ENCODE measurements around the gene NDST1. TPM values are rescaled to one million over a fixed set of nuclear protein-coding genes. Genes with fewer than 3 reads are reported as not detected.

The NDST1 gene
- total and polyA plus RNA-seq, 10 of the 15 experiments (the other 5 are each of a cell fraction or from before 2014, with no cell fraction given): 0.20 to 53.5 (median 12.9) TPM

GRCh38 chr5:150510460-150511263 lies 2.7 kb downstream of the NDST1 start:
- no peak for DNase-seq (ENCODE audit: low read depth, low spot score)
- Histone ChIP-seq H2AFZ (ENCODE audit: control insufficient read depth, low read depth, low read length) (no peak overlapping the region), H3K79me2 (ENCODE audit: control insufficient read depth, insufficient read depth, low read length) (peaks cover 2% of the 10 kb centered on the region), H3K36me3 (ENCODE audit: control insufficient read depth in 2 of 2, insufficient read depth in 2 of 2, low read length in 1 of 2) (peaks cover 0 to 6% of the 10 kb centered on the region in 2 experiments; a peak in 2 of 4 replicates), H3K9ac (ENCODE audit: control insufficient read depth, insufficient read depth, low read length) (no peak overlapping the region), H3K4me1 (ENCODE audit: control insufficient read depth, insufficient read depth, low read length) (no peaks in the 10 kb centered on the region), H4K20me1 (ENCODE audit: control insufficient read depth, insufficient read depth) (no peaks in the 10 kb centered on the region), H3K4me2 (ENCODE audit: control insufficient read depth, insufficient read depth) (no peak overlapping the region), H3K4me3 (no peak overlapping the region), H3K9me3 (replicated peaks; ENCODE audit: control insufficient read depth, insufficient read depth, low read length) (no peaks in the 10 kb centered on the region), H3K27ac (ENCODE audit: control insufficient read depth, insufficient read depth) (no peak overlapping the region), H3K27me3 (replicated peaks in 1 of 2; ENCODE audit: control insufficient read depth in 2 of 2, insufficient read depth in 2 of 2, low read length in 1 of 2) (no peaks in the 10 kb centered on the region)
- CTCF ChIA-PET: interaction anchor here (1.2 to 1.7 kb wide), 3 partner anchors 9 to 51 kb away, joined by 3 to 4 read pairs (median 3); no protein-coding TSS in a partner anchor
- POLR2A ChIA-PET: interaction anchor here (0.8 kb wide), 1 partner anchor 31 kb away, joined by 3 read pairs; no protein-coding TSS in a partner anchor
- in situ Hi-C loops (cut with MboI): no loop called here
- SMC1A ChIA-PET (ENCODE audit: uncharacterized antibody, unreplicated experiment): interaction anchor here (0.5 to 1.2 kb wide), 3 partner anchors 10 to 145 kb away, joined by 3 to 4 read pairs (median 3); no protein-coding TSS in a partner anchor
- TF ChIP-seq NFYB (IDR thresholded peaks at IDR 0.05; ENCODE audit: insufficient read depth, low read depth, low read length) (no peak), MEF2A (IDR thresholded peaks at IDR 0.05; ENCODE audit: insufficient read depth, low read depth, low read length) (no peak), BRCA1 (IDR thresholded peaks at IDR 0.05; ENCODE audit: low read depth, low read length) (no peak), NR2F1 (conservative IDR thresholded peaks at IDR 0.05) (no peak), SIN3A (IDR thresholded peaks at IDR 0.05; ENCODE audit: low read depth, low read length) (no peak), CEBPZ (IDR thresholded peaks at IDR 0.05; ENCODE audit: low read depth, low read length) (no peak), ZBTB4 (CRISPR knock-in tag; IDR thresholded peaks at IDR 0.05) (no peak), GATAD2B (conservative IDR thresholded peaks at IDR 0.05; ENCODE audit: low read depth) (no peak), ZNF687 (IDR thresholded peaks at IDR 0.05) (no peak)
- no peak for ATAC-seq
- TSS peak; percentile 36 for BruUV-seq (replicated peaks)
- WGBS (ENCODE audit: insufficient coverage, insufficient replicate concordance, low lambda C conversion rate, missing lambda C conversion rate): 96% methylated on average over 12 of the region's 12 CpGs
- intact Hi-C loops (cut with micrococcal nuclease; ENCODE audit: unreplicated experiment): no loop called here
- RAD21 ChIA-PET (ENCODE audit: unreplicated experiment): no interaction called here
- no peak for FAIRE-seq

Measured in GM12878 (cell line).